ENCODE results near the gene USH1G. TPM values are rescaled to one million over a fixed set of nuclear protein-coding genes. Genes with fewer than 3 reads are reported as not detected.

USH1G gene
- total RNA-seq, 1 donor from 2014 or later = 0.21 TPM

- intact Hi-C loops (cut with DNase I) = no loop called here
- DNase-seq = no peak
- no peak for TF ChIP-seq CTCF (IDR thresholded peaks at IDR 0.05)
- ATAC-seq = no peak
- Histone ChIP-seq H3K9me3 (no peaks in the 10 kb centered on the region), H3K4me3 (no peak overlapping the region), H3K27ac (no peak overlapping the region), H3K27me3 (ENCODE audit: low read depth) (peaks cover 70% of the 10 kb centered on the region), H3K4me1 (peaks cover 10% of the 10 kb centered on the region), H3K36me3 (no peaks in the 10 kb centered on the region)
These were observed 5.7 kb upstream of the USH1G start for GRCh38 chr17:74928786-74929185.

GRCh38 chr17:74925242-74925641, 2.2 kb upstream of the USH1G start:
- intact Hi-C loops (cut with DNase I) = no loop called here
- Histone ChIP-seq H3K4me3 (no peak overlapping the region), H3K36me3 (no peaks in the 10 kb centered on the region), H3K27me3 (ENCODE audit: low read depth) (peaks cover 76% of the 10 kb centered on the region), H3K27ac (no peak overlapping the region), H3K9me3 (no peaks in the 10 kb centered on the region), H3K4me1 (peaks cover 22% of the 10 kb centered on the region)
- ATAC-seq (no peak), DNase-seq (peak; percentile 23)
- TF ChIP-seq CTCF (IDR thresholded peaks at IDR 0.05) = no peak

- ATAC-seq (peak; percentile 45), DNase-seq (peak; percentile 73)
- TF ChIP-seq CTCF (IDR thresholded peaks at IDR 0.05) = no peak
- peak within 1 kb of the TSS; percentile 47 for H3K4me3 ChIP-seq
- peaks cover 83% of the 10 kb centered on the region for H3K27me3 ChIP-seq (ENCODE audit: low read depth)
- H3K4me1 ChIP-seq = peaks cover 22% of the 10 kb centered on the region
- H3K36me3 ChIP-seq = no peaks in the 10 kb centered on the region
- H3K9me3 ChIP-seq = no peaks in the 10 kb centered on the region
- intact Hi-C loops (cut with DNase I) = no loop called here
- no peak within 1 kb of the TSS for H3K27ac ChIP-seq
These were observed 1.3 kb upstream of the USH1G start, which contains the start of gene OTOP2 for GRCh38 chr17:74924250-74924948. TSS of gene OTOP2 (plus strand) at chr17:74924273. CDS start at chr17:74924633, 360 bp downstream.

- intact Hi-C loops (cut with DNase I) = no loop called here
- Histone ChIP-seq H3K27ac (no peak overlapping the region), H3K9me3 (no peaks in the 10 kb centered on the region), H3K36me3 (no peaks in the 10 kb centered on the region), H3K27me3 (ENCODE audit: low read depth) (peaks cover 85% of the 10 kb centered on the region), H3K4me3 (peak overlapping the region; percentile 47), H3K4me1 (peaks cover 22% of the 10 kb centered on the region)
- peak; percentile 89 for TF ChIP-seq CTCF (IDR thresholded peaks at IDR 0.05)
- ATAC-seq = peak; percentile 84 to 88
- peak; percentile 85 for DNase-seq
These were observed 639 bp upstream of the USH1G start for GRCh38 chr17:74923538-74924249.

- intact Hi-C loops (cut with DNase I) = no loop called here
- H3K27ac ChIP-seq = no peak overlapping the region
- H3K36me3 ChIP-seq = no peaks in the 10 kb centered on the region
- H3K9me3 ChIP-seq = no peaks in the 10 kb centered on the region
- peaks cover 22% of the 10 kb centered on the region for H3K4me1 ChIP-seq
- H3K27me3 ChIP-seq (ENCODE audit: low read depth) = peaks cover 75% of the 10 kb centered on the region
- TF ChIP-seq CTCF (IDR thresholded peaks at IDR 0.05) = no peak
- ATAC-seq (no peak), DNase-seq (no peak)
- no peak overlapping the region for H3K4me3 ChIP-seq
These were observed 883 bp downstream of the USH1G start for GRCh38 chr17:74922172-74922571.
